Ammon's horn (tissue), 1 donor: ENCODE results near the gene ADAM17.

Experiments
- DNase-seq: peaks from one replicate; pipeline ENCODE4 v3.0.0-alpha.2; 2016; ENCODE audit warnings: low spot score

ADAM17 gene

GRCh38 chr2:9471206-9471605 is 84.4 kb downstream of the ADAM17 start:
- DNase-seq, result no peak

GRCh38 chr2:9467687-9468086 is 87.9 kb downstream of the ADAM17 start:
- no peak for DNase-seq

GRCh38 chr2:9466147-9466683 is 89.4 kb downstream of the ADAM17 start:
- DNase-seq, result no peak

- DNase-seq, result no peak
Observed at GRCh38 chr2:9465170-9465569, 90.5 kb downstream of the ADAM17 start.

- DNase-seq, result no peak
Observed at GRCh38 chr2:9463698-9464034, 92.0 kb downstream of the ADAM17 start.

GRCh38 chr2:9462886-9463697 is 92.5 kb downstream of the ADAM17 start:
- DNase-seq, result no peak

GRCh38 chr2:9462313-9462712 is 93.3 kb downstream of the ADAM17 start:
- DNase-seq, result peak; percentile 61

GRCh38 chr2:9461079-9461478 is 94.6 kb downstream of the ADAM17 start:
- DNase-seq, result no peak

GRCh38 chr2:9460441-9461017 is 95.1 kb downstream of the ADAM17 start:
- no peak for DNase-seq

- no peak for DNase-seq
Observed at GRCh38 chr2:9451231-9451630, 104.4 kb downstream of the ADAM17 start.

GRCh38 chr2:9445089-9445488 is 110.5 kb downstream of the ADAM17 start:
- DNase-seq, result no peak

- no peak for DNase-seq
Observed at GRCh38 chr2:9443526-9443925, 112.1 kb downstream of the ADAM17 start.

- DNase-seq, result no peak
Observed at GRCh38 chr2:9441556-9441955, 114.1 kb downstream of the ADAM17 start.

GRCh38 chr2:9440058-9440727 is 115.4 kb downstream of the ADAM17 start:
- no peak for DNase-seq

- no peak for DNase-seq
Observed at GRCh38 chr2:9439536-9439935, 116.1 kb downstream of the ADAM17 start.
